Neuron (in vitro differentiated cells): ENCODE measurements around the gene RAP1A.
"Not testable (repeated sequence)": the region's sequence is repeated elsewhere in the genome, so short reads cannot be mapped to it uniquely, and the experiment has no call there.

Experiments used
- H2AFZ ChIP-seq: one replicate; pipeline ENCODE4 v1.6.1; 2013; ENCODE audit warnings: low read depth, mild to moderate bottlenecking, inconsistent platforms, low read length, moderate library complexity
- H3K27me3 ChIP-seq: one replicate; pipeline ENCODE4 v1.6.1; 2013; ENCODE audit warnings: low read length; ENCODE audit not compliant: insufficient read depth
- H3K36me3 ChIP-seq: one replicate; pipeline ENCODE4 v1.6.1; 2013; ENCODE audit warnings: low read length; ENCODE audit not compliant: insufficient read depth
- H3K4me1 ChIP-seq: one replicate; pipeline ENCODE4 v1.6.1; 2013; ENCODE audit warnings: low read length; ENCODE audit not compliant: insufficient read depth
- H3K4me3 ChIP-seq: 2 replicates; pipeline ENCODE4 v1.5.1; 2013; ENCODE audit warnings: mild to moderate bottlenecking, low read length, moderate library complexity
- H3K9me3 ChIP-seq: one replicate; pipeline ENCODE4 v1.6.1; 2013; ENCODE audit warnings: low read length

RAP1A gene

DNA sequence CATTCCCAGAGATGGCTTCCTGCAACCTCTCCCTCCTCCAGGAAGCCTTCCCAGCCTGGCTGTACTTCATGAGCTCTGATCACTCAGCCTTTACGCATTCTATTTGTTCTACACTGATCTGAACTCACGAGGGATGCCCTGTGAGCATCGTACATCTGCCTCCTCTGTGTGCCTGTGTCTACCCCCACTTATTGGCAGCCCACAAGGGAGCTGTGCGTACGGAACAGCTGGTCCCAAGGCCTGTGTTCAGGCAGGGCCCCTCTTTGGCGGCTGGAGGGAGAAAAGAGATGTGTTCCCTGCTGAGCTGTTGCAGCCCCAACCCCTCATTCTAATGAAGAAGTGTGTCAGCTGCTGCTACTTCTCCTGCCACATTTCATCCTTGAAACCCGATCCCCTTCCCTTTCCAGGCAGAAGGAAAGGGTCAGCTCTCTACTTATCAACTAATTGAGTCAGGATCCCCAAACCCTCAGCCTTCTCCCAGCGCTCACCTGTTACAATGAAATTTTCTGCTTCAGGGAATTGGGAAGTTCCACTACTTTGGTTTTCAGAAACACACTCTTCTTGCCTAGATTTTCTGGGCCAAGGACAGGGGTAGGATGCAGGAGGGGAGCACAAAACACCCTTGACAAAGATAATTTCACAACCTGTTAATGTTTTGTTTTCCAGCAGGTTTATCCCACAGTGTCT, 116.4 kb downstream of the RAP1A start:
- H3K27me3 ChIP-seq, result no peaks in the 10 kb centered on the region
- peaks cover 42% of the 10 kb centered on the region for H3K4me1 ChIP-seq
- no peaks in the 10 kb centered on the region for H3K36me3 ChIP-seq
- H2AFZ ChIP-seq, result no peak overlapping the region
- no peak overlapping the region for H3K4me3 ChIP-seq
- no peaks in the 10 kb centered on the region for H3K9me3 ChIP-seq

- Histone ChIP-seq H3K9me3 (no peaks in the 10 kb centered on the region), H3K36me3 (no peaks in the 10 kb centered on the region), H3K4me1 (peaks cover 42% of the 10 kb centered on the region), H3K4me3 (no peak overlapping the region), H2AFZ (no peak overlapping the region), H3K27me3 (no peaks in the 10 kb centered on the region)
Observed at GRCh38 chr1:111736548-111737215, 117.1 kb downstream of the RAP1A start.

DNA sequence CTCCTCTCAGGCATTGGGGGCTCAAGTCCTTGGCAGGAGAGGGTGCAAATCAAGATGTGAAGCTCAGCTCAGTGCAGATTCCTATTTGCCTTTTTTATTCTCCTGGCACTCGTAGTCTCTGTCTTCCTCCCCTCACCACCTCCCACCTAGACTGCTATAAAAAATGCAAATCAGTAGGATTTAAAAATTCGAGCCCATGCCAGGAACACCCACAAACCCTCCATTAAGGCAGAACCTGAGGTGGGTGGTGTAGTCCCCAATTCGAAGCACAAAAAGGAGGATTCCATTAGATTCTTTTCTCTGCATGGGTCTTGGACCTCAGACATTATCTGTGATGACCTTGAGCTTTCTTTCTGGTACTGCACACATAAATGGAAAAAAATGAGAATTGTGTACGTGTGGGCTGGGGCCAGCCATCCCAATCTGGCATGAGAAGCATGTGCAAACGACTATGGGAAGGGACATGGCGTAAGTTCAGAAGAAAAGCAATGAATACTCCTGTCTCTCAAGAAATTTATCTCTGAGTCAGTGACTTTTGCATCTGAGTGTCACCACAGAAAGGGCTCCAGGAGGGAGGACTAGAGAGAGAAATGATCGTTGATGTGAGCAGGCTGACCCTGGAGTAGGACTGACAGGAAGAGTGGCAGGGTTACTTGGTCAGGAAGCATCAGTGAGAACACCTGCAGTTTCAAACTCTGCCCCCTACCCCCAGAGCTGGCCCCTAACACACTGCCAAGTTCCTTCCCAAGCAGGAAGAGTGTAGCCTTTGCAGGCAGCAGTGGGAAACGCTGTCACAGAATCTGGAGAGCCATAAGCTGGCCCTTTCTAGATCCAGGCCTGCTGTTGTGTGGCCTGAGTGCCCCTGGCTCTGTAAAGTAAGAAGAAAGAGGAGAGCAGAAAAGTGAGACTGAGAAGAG, 117.9 kb downstream of the RAP1A start:
- Histone ChIP-seq H2AFZ (no peak overlapping the region), H3K9me3 (no peaks in the 10 kb centered on the region), H3K27me3 (no peaks in the 10 kb centered on the region), H3K4me1 (peaks cover 42% of the 10 kb centered on the region), H3K4me3 (peak overlapping the region; percentile 47), H3K36me3 (no peaks in the 10 kb centered on the region)

- Histone ChIP-seq H3K27me3 (no peaks in the 10 kb centered on the region), H3K9me3 (no peaks in the 10 kb centered on the region), H3K36me3 (no peaks in the 10 kb centered on the region), H2AFZ (no peak overlapping the region), H3K4me1 (peaks cover 44% of the 10 kb centered on the region), H3K4me3 (peak overlapping the region; percentile 47)
Observed at GRCh38 chr1:111738133-111738435, 118.5 kb downstream of the RAP1A start.

DNA sequence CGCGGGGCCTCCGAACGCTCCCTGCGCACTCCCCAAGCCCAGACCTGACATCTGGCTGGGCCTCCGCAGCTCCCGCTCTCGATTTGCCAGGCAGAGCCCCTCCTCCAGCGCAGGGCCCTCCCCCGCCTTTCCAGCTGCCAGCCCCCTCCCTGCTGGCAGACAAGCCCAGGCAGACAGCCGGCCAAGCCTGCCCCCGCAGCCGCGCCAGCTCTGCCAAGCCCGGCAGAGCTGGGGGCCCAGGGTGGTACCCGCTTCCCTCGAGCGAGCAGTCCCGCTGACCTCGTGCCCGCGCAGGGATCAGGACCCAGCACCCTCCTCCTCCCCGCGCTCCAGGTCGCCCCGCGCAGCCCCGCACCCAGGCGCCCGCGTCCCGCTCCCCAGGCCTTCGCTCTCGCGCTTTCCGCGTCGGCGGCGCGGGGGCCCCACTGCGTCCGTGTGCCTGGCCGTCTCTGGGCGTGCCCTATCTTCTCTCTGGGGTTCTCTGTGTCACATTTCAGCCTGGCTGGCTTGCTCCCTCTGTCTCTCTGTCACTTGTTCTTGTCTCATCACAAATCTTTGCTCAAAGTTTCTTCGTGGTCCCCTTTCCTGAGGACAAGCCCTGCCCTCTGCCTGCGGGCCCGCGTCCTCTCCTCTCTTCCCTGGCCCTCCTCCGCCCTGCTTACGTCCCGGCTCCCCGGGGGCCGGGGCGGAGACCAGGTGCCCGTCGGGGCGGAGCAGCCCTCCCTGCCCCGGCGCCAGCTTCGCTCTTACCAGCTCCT, 119.0 kb downstream of the RAP1A start:
- Histone ChIP-seq H3K4me3 (peak overlapping the region; percentile 47), H3K4me1 (peaks cover 39% of the 10 kb centered on the region), H3K9me3 (no peaks in the 10 kb centered on the region), H3K27me3 (no peaks in the 10 kb centered on the region), H2AFZ (peak overlapping the region; percentile 87), H3K36me3 (no peaks in the 10 kb centered on the region)

GRCh38 chr1:111739194-111739924, 119.8 kb downstream of the RAP1A start, which contains the start of gene INKA2:
INKA2 (minus strand) TSS chr1:111739395; CDS start chr1:111739242, 153 bp downstream.
- peak within 1 kb of the TSS; percentile 87 for H2AFZ ChIP-seq
- H3K36me3 ChIP-seq, result no peaks in the 10 kb centered on the region
- H3K9me3 ChIP-seq, result no peaks in the 10 kb centered on the region
- peak within 1 kb of the TSS; percentile 47 for H3K4me3 ChIP-seq
- peaks cover 34% of the 10 kb centered on the region for H3K4me1 ChIP-seq
- H3K27me3 ChIP-seq, result no peaks in the 10 kb centered on the region

DNA sequence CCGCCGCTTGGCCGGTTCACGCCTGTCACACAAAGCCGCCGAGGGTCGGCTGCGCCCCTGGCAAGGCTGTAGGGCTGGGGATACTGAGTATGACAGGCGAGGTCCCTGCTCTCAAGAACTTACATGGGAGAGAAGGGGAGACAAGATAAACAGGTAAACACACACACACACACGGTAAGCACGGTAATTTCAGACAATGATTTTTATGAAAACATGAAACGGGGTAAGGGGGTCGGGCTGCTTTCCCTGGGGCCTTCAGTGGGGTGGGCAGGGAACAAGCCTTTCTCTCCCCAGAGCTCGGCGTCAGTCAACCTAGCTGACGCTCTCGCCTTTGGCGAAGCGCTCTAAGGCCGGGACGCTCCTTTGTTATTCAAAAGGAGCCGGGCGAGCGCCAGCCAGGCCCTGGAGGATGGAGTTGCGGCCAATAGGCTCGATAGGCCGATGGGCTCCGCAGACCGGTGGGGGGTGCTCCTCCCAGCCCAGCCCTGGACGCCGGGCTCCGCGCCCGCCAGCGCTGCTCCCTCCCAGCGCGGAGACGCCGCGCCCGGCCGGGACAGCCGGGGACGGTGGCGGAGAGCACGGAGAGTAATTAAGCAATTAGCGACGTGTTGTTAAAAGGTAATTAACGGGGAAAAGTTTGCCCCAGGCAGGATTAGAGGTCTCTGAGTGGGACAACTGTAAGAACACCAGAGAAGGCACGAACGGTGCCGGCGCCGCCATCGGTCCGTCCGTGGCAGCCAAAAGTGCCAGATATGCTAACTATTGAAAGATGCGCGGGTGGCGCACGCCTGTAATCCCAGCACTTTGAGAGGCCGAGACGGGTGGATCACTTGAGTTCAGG, 120.6 kb downstream of the RAP1A start:
- Histone ChIP-seq H2AFZ (peak overlapping the region; percentile 87), H3K4me1 (peaks cover 34% of the 10 kb centered on the region), H3K4me3 (peak overlapping the region; percentile 47), H3K27me3 (no peaks in the 10 kb centered on the region), H3K9me3 (no peaks in the 10 kb centered on the region), H3K36me3 (no peaks in the 10 kb centered on the region)

GRCh38 chr1:111742292-111742691, 122.7 kb downstream of the RAP1A start:
- peaks cover 16% of the 10 kb centered on the region for H3K4me1 ChIP-seq
- not testable (repeated sequence) for H3K36me3 ChIP-seq, H3K27me3 ChIP-seq, H2AFZ ChIP-seq, H3K9me3 ChIP-seq, H3K4me3 ChIP-seq

DNA sequence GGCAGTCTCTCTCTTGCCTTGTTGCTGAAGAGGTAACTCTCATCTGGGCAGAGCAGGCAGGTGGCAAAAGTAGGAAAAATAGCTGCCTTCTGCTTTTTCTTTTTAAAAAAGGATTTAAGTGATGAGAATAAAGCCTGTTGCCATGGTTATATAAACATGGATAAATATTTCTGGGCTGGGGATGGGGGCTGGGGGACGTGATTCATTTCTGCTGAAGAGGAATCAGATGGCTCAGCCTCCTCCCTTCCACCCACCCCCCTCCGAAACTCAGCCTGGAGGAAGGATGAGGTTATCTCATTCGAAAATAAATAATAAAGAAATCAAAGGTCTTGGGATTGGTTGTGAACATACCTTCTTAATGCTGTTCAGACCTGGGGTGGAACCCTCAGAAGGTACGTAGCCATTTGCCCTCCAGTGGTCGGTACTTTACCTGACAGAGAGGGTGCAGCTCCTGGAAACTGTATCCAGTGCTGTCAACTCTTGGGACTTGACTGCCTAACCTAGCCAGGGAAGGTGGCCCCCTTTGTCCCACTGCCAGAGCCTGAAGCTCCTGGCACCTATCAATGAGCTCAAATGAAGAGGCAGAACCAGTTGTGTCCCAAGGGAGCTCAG, 123.5 kb downstream of the RAP1A start:
- no peaks in the 10 kb centered on the region for H3K9me3 ChIP-seq
- peaks cover 8% of the 10 kb centered on the region for H3K4me1 ChIP-seq
- no peaks in the 10 kb centered on the region for H3K36me3 ChIP-seq
- H2AFZ ChIP-seq, result no peak overlapping the region
- H3K27me3 ChIP-seq, result no peaks in the 10 kb centered on the region
- H3K4me3 ChIP-seq, result no peak overlapping the region

GRCh38 chr1:111743679-111744101, 124.1 kb downstream of the RAP1A start:
- Histone ChIP-seq H3K27me3 (no peaks in the 10 kb centered on the region), H3K4me1 (peaks cover 9% of the 10 kb centered on the region), H2AFZ (no peak overlapping the region), H3K9me3 (no peaks in the 10 kb centered on the region), H3K36me3 (no peaks in the 10 kb centered on the region), H3K4me3 (no peak overlapping the region)
